OCI-LY3 (cell line): ENCODE measurements around the gene SDHAF1.

Experiments
- H2AFZ ChIP-seq: fragments of 200-600, 300-600 bp; shearing (Covaris generic); 2 replicates; pipeline ENCODE4 v1.6.0; 2014; ENCODE audit warnings: antibody characterized with exemption, low read depth, low read length
- H3K27ac ChIP-seq: fragments of 200-600, 300-600 bp; sonication (generic); 2 replicates; pipeline ENCODE4 v1.5.1; 2014; ENCODE audit warnings: mild to moderate bottlenecking, low read length, moderate library complexity, mixed read lengths
- H3K27me3 ChIP-seq: fragments of 200-600, 300-600 bp; sonication (generic); 2 replicates; pipeline ENCODE4 v1.6.1; 2014; ENCODE audit warnings: low read depth, low read length, mixed read lengths
- H3K36me3 ChIP-seq: fragments of 200-600, 300-600 bp; sonication (generic); replicated peaks from 2 replicates; pipeline ENCODE3; 2014; ENCODE audit warnings: low read depth, low read length, mixed read lengths
- H3K4me1 ChIP-seq: fragments of 300-600, 200-600 bp; sonication (generic); 2 replicates; pipeline ENCODE4 v1.6.1; 2014; ENCODE audit warnings: low read length, mixed read lengths
- H3K4me2 ChIP-seq: fragments of 200-600, 300-600 bp; sonication (generic); 2 replicates; pipeline ENCODE4 v1.6.1; 2014; ENCODE audit warnings: low read length, mixed read lengths
- H3K4me3 ChIP-seq: fragments of 300-600, 200-600 bp; sonication (generic); 2 replicates; pipeline ENCODE4 v1.5.1; 2014; ENCODE audit warnings: antibody characterized with exemption, mild to moderate bottlenecking, low read length, moderate library complexity
- H3K79me2 ChIP-seq: fragments of 300-600, 200-600 bp; shearing (Covaris generic); 2 replicates; pipeline ENCODE4 v1.6.1; 2014; ENCODE audit warnings: mild to moderate bottlenecking, low read length, mixed read lengths
- H3K9ac ChIP-seq: fragments of 300-600, 200-600 bp; shearing (Covaris generic); 2 replicates; pipeline ENCODE4 v1.6.0; 2014; ENCODE audit warnings: mild to moderate bottlenecking, low read length, moderate library complexity
- H3K9me3 ChIP-seq: fragments of 200-600, 300-600 bp; shearing (Covaris generic); 2 replicates; pipeline ENCODE4 v1.6.1; 2014; ENCODE audit warnings: low read length, mixed read lengths; ENCODE audit not compliant: insufficient read depth
- H4K20me1 ChIP-seq: fragments of 200-600, 300-600 bp; sonication (generic); 2 replicates; pipeline ENCODE4 v1.6.1; 2016; ENCODE audit warnings: low read length, mixed read lengths; ENCODE audit not compliant: insufficient read depth
- EZH2phosphoT487 ChIP-seq: fragments of 200-600 bp; shearing (Covaris generic); IDR thresholded peaks from 2 replicates; pipeline ENCODE4 v1.6.1; 2018; ENCODE audit warnings: antibody characterized with exemption, mixed run types, low read depth
- TF ChIP-seq, protein P1 (sequence below): fragments of 200-600, 300-600 bp; sonication (generic); IDR thresholded peaks from 2 replicates; pipeline ENCODE4 v1.5.1; 2014; ENCODE audit warnings: antibody characterized with exemption, low read length, low read depth

Gene SDHAF1

DNA sequence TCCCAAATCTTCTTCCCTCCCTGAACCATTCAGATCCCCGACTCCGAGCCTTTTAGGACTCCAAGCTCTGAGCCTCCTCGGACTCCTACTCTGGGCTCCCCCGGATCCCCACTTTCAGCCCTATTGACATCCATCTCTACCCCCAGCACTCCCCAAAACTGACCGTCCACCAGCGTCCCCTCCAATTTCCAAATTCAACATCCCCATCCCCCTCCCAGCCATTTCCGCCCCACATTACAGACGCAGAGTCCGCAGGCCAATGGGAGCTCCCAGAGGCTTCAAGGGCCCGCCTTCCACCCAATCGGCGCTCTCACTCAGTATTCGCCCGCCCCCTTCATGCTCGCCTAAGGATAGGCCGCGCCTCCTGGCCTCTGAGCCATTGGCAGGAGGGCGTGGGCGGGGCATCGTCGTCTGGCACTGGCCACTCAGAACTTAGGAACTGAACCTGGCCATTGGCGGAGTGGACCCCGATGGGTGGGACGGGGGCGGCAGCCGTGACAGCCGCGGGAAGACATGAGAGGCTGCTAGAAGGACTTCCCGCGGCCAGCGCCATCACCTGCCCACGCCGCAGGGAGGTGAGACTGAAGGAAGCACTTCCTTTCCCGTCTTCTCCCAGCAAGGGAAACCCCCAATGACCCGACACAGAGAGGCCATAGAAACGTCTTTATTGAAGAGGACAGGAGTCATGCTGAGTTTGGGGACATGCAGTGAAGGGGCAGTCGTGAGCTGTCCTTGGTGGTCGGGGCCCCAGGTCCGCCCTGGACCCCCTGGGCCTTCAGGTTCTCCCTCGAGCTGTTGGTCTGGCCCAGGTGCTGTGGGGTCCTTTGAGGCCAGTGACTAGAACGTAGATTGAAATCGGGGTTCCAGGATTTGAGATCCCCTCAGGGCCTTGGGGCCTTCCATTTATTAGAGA is 19.3 kb downstream of the SDHAF1 start, which contains the start of gene ALKBH6:
TSS of gene ALKBH6 (minus strand) at position 202 of the 913 bp plus-strand sequence. CDS start 816 bp downstream, outside the sequence.
- Histone ChIP-seq H2AFZ (peak within 1 kb of the TSS; percentile 82), H3K4me3 (peak within 1 kb of the TSS; percentile 90)

DNA sequence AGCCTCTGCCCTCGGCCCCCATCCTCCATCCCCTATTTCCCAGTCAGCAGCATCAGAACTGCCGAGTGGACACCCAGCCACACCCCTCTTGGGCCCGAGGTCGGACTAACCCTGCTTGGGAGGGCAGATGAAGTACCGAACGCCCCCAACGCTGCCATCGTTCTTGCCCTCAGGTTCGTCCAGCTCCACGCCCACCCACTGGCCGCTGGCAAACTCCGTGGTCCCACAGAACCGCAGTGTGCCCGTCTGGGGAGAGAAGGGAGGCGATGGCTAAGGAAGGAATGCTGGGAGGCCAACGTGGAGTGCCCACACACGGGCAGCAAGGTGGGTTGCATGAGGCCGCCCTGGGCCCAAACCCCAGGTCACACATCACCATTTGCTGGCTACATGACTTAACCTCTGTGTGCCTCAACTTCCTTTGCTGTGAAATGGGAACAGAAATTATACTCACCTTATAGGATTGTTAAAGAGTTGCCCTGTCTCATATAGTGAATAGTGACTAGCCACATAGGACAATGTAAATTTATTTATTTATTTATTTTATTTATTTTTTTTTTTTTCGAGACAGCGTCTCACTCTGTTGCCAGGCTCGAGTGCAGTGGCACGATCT is 24.2 kb downstream of the SDHAF1 start:
- Histone ChIP-seq H3K9me3 (no peaks in the 10 kb centered on the region), H3K4me3 (no peak overlapping the region), H3K36me3 (peaks cover 31% of the 10 kb centered on the region), H4K20me1 (no peaks in the 10 kb centered on the region), H3K4me2 (no peak overlapping the region), H3K27ac (no peak overlapping the region), H3K27me3 (no peaks in the 10 kb centered on the region), H2AFZ (no peak overlapping the region), H3K9ac (no peak overlapping the region), H3K4me1 (peaks cover 8% of the 10 kb centered on the region), H3K79me2 (peaks cover 12% of the 10 kb centered on the region)
- no peak for TF ChIP-seq EZH2phosphoT487
- TF ChIP-seq, protein P1, sequence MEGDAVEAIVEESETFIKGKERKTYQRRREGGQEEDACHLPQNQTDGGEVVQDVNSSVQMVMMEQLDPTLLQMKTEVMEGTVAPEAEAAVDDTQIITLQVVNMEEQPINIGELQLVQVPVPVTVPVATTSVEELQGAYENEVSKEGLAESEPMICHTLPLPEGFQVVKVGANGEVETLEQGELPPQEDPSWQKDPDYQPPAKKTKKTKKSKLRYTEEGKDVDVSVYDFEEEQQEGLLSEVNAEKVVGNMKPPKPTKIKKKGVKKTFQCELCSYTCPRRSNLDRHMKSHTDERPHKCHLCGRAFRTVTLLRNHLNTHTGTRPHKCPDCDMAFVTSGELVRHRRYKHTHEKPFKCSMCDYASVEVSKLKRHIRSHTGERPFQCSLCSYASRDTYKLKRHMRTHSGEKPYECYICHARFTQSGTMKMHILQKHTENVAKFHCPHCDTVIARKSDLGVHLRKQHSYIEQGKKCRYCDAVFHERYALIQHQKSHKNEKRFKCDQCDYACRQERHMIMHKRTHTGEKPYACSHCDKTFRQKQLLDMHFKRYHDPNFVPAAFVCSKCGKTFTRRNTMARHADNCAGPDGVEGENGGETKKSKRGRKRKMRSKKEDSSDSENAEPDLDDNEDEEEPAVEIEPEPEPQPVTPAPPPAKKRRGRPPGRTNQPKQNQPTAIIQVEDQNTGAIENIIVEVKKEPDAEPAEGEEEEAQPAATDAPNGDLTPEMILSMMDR = no peak

More for the DNA sequence above, 19.3 kb downstream of the SDHAF1 start, which contains the start of gene ALKBH6:
- H3K27ac ChIP-seq = peak within 1 kb of the TSS; percentile 29
- no peaks in the 10 kb centered on the region for H3K9me3 ChIP-seq
- no peaks in the 10 kb centered on the region for H3K27me3 ChIP-seq
- no peak for TF ChIP-seq EZH2phosphoT487
- TF ChIP-seq, protein P1 = no peak
- H3K36me3 ChIP-seq = peaks cover 19% of the 10 kb centered on the region
- peak within 1 kb of the TSS; percentile 89 for H3K9ac ChIP-seq
- H4K20me1 ChIP-seq = no peaks in the 10 kb centered on the region
- peaks cover 14% of the 10 kb centered on the region for H3K4me1 ChIP-seq
- H3K4me2 ChIP-seq = peak within 1 kb of the TSS; percentile 96
- H3K79me2 ChIP-seq = peaks cover 21% of the 10 kb centered on the region

DNA sequence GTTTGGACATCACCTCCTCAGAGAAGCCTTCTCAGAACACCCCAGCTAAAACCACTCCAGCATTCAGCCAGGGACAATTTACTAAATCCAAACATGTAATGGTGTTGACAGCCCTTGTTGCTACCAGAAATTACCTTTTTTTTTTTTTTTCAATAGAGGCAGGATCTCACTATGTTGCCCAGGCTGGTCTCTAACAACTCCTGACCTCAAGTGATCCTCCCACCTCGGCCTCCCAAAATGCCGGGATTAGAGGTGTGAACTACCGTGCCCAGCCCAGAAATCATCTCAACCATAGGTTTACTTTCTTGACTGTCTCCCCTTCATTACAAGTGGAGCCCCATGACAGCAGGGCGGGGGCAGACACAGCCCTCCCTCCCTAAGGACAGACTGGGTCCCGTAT is 28.4 kb downstream of the SDHAF1 start:
- Histone ChIP-seq H3K36me3 (peaks cover 23% of the 10 kb centered on the region), H4K20me1 (no peaks in the 10 kb centered on the region), H2AFZ (no peak overlapping the region), H3K27ac (no peak overlapping the region), H3K4me2 (no peak overlapping the region), H3K9me3 (no peaks in the 10 kb centered on the region), H3K27me3 (no peaks in the 10 kb centered on the region), H3K79me2 (no peaks in the 10 kb centered on the region), H3K9ac (no peak overlapping the region), H3K4me3 (no peak overlapping the region), H3K4me1 (no peaks in the 10 kb centered on the region)
- TF ChIP-seq EZH2phosphoT487 = no peak
- TF ChIP-seq, protein P1 = no peak

DNA sequence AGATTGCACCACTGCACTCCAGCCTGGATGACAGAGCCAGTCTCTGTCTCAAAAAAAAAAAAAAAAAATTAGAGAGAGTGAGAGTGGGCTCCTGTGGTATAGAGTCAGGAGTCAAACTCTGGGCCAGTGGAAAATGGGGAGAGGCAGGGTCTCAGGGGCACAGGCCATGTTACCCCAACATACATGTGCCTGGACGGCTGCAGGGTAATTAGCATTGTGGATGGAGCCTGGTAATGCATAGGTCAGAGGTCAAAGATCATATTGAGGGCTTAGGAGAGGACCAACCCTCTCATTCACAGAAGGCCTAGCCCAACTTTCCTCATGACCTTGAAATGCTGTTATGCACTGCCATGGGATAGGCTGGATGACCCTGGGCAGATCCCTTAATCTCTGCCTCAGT is 30.6 kb downstream of the SDHAF1 start:
- Histone ChIP-seq H3K9me3 (no peaks in the 10 kb centered on the region), H3K4me2 (no peak overlapping the region), H3K36me3 (peaks cover 16% of the 10 kb centered on the region), H2AFZ (no peak overlapping the region), H4K20me1 (no peaks in the 10 kb centered on the region), H3K27ac (no peak overlapping the region), H3K4me3 (no peak overlapping the region), H3K27me3 (no peaks in the 10 kb centered on the region), H3K79me2 (no peaks in the 10 kb centered on the region), H3K4me1 (no peaks in the 10 kb centered on the region), H3K9ac (no peak overlapping the region)
- no peak for TF ChIP-seq EZH2phosphoT487
- TF ChIP-seq, protein P1 = no peak
